Activated T-helper 2 cell treated with anti-CD3 and anti-CD28 coated beads, Interferon-gamma antibody, Interleukin-2, Interleukin-4, amounts not matched to agents 10 μg/mL and 5 μg/mL and 100 μg/mL, durations not matched to agents 14 hours and 24 hours and 36 hours (primary cell): ENCODE results near the gene GPR25. TPM values are rescaled to one million over a fixed set of nuclear protein-coding genes. Genes with fewer than 3 reads are reported as not detected.

Experiments used
- total RNA-seq: library from RNA; stranded (reverse); gene quantifications from 2 replicates; pipeline ENCODE4 v1.2.3, GENCODE V29; 2022

GPR25 gene
- total RNA-seq, 1 donor from 2014 or later = not detected

Other genes starting within 250 kb of the GPR25 start
- gene DDX59, start 203.1 kb upstream of the GPR25 start, total RNA-seq = 18.9 and 20.4 TPM in 2 replicates
- gene CAMSAP2, start 134.1 kb upstream of the GPR25 start, total RNA-seq = 0.52 and 0.97 TPM in 2 replicates
- not detected in 2 replicates for gene INAVA, start 21.9 kb downstream of the GPR25 start, total RNA-seq
- gene KIF21B, start 150.7 kb downstream of the GPR25 start, total RNA-seq = 50.4 and 53.2 TPM in 2 replicates
- not detected in 2 replicates for gene CACNA1S, start 239.4 kb downstream of the GPR25 start, total RNA-seq